ENCODE data around the gene TESK2.
A peak's percentile ranks its signal among the peaks of the same experiment; 100 is the strongest.

The TESK2 gene

GRCh38 chr1:45327644-45328515 is 163.1 kb downstream of the TESK2 start:
- TF ChIP-seq REST (IDR thresholded peaks at IDR 0.05; ENCODE audit: low read depth) (no peak), TEAD4 (IDR thresholded peaks at IDR 0.05) (no peak), EP300 (IDR thresholded peaks at IDR 0.05; ENCODE audit: borderline replicate concordance) (no peak), TAF1 (IDR thresholded peaks at IDR 0.05; ENCODE audit: low read depth) (no peak), YY1 (IDR thresholded peaks at IDR 0.05; ENCODE audit: low read depth) (no peak), RAD21 (IDR thresholded peaks at IDR 0.05; ENCODE audit: low read depth) (no peak), CREB1 (IDR thresholded peaks at IDR 0.05; ENCODE audit: low read depth) (no peak), USF1 (IDR thresholded peaks at IDR 0.05) (no peak), NFIC (IDR thresholded peaks at IDR 0.05) (no peak), FOXM1 (IDR thresholded peaks at IDR 0.05; ENCODE audit: borderline replicate concordance, low read depth) (no peak), MAX (IDR thresholded peaks at IDR 0.05) (no peak), TCF12 (IDR thresholded peaks at IDR 0.05; ENCODE audit: low read depth) (no peak), EGR1 (IDR thresholded peaks at IDR 0.05) (no peak), CEBPB (IDR thresholded peaks at IDR 0.05) (no peak), ZBTB7A (IDR thresholded peaks at IDR 0.05; ENCODE audit: low read depth) (no peak)

GRCh38 chr1:45326627-45327623 is 164.0 kb downstream of the TESK2 start, which contains the start of gene HPDL:
Gene HPDL, plus strand, starts transcription at chr1:45326895. Its CDS starts 254 bp downstream, at chr1:45327149.
- TF ChIP-seq TEAD4 (IDR thresholded peaks at IDR 0.05) (no peak), MAX (IDR thresholded peaks at IDR 0.05) (no peak), EP300 (IDR thresholded peaks at IDR 0.05; ENCODE audit: borderline replicate concordance) (no peak), USF1 (IDR thresholded peaks at IDR 0.05) (no peak), EGR1 (IDR thresholded peaks at IDR 0.05) (no peak), TAF1 (IDR thresholded peaks at IDR 0.05; ENCODE audit: low read depth) (no peak), REST (IDR thresholded peaks at IDR 0.05; ENCODE audit: low read depth) (no peak), RAD21 (IDR thresholded peaks at IDR 0.05; ENCODE audit: low read depth) (no peak), CEBPB (IDR thresholded peaks at IDR 0.05) (no peak), CREB1 (IDR thresholded peaks at IDR 0.05; ENCODE audit: low read depth) (no peak)

- TF ChIP-seq MAX (IDR thresholded peaks at IDR 0.05) (no peak), ZBTB7A (IDR thresholded peaks at IDR 0.05; ENCODE audit: low read depth) (no peak), YY1 (IDR thresholded peaks at IDR 0.05; ENCODE audit: low read depth) (no peak), NFIC (IDR thresholded peaks at IDR 0.05) (peak; percentile 65), CEBPB (IDR thresholded peaks at IDR 0.05) (no peak)
Measured at GRCh38 chr1:45325851-45326506, 165.0 kb downstream of the TESK2 start.

GRCh38 chr1:45322486-45323040 is 168.4 kb downstream of the TESK2 start:
- TF ChIP-seq CEBPB (IDR thresholded peaks at IDR 0.05) = no peak
- TF ChIP-seq ZBTB7A (IDR thresholded peaks at IDR 0.05; ENCODE audit: low read depth) = no peak
- no peak for TF ChIP-seq USF1 (IDR thresholded peaks at IDR 0.05)
- no peak for TF ChIP-seq EP300 (IDR thresholded peaks at IDR 0.05; ENCODE audit: borderline replicate concordance)
- TF ChIP-seq MAX (IDR thresholded peaks at IDR 0.05) = no peak

Data from Ishikawa (cell line).